DOHH2 (cell line): ENCODE results near the gene TRIM9.

Experiments
- EZH2phosphoT487 ChIP-seq: fragments of 200-600 bp; sonication (generic); IDR thresholded peaks from 2 replicates; pipeline ENCODE4 v1.6.1; 2017; ENCODE audit warnings: borderline replicate concordance, mild to moderate bottlenecking, antibody characterized with exemption, low read length, moderate library complexity, mixed read lengths
- TF ChIP-seq, protein P1 (sequence below): fragments of 200-600 bp; sonication (generic); IDR thresholded peaks from one replicate; pipeline ENCODE4 v1.5.1; 2014; ENCODE audit warnings: antibody characterized with exemption, mild to moderate bottlenecking, low read depth, low read length; ENCODE audit not compliant: poor library complexity, severe bottlenecking

DNA sequence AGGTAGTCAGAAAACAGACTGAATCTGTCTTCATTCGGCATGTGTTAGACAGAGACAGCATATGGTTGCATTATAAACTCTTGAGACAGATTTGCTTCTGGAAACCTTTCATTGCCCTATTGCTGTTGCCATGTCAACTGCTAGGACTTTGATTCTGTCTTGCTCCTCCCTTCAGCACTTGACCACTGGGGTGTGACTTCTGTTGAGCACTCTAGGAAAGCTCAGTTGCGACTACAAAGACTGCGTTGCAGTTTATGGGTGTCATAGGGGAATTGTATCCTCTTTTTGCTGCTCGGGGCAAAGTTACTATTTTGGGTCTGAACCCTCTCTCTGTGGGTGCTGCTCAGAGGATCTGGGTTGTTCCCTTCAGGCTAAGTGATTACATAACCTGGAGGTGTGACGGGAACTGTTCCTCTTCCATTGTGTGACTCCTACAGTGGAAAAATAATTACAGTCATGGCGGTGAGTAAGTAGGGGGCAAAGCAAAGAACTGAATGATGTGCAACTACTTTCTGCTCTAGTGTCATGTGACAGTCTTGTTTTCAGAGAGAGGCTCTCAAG is 44.3 kb upstream of the TRIM9 start:
- TF ChIP-seq, protein P1, sequence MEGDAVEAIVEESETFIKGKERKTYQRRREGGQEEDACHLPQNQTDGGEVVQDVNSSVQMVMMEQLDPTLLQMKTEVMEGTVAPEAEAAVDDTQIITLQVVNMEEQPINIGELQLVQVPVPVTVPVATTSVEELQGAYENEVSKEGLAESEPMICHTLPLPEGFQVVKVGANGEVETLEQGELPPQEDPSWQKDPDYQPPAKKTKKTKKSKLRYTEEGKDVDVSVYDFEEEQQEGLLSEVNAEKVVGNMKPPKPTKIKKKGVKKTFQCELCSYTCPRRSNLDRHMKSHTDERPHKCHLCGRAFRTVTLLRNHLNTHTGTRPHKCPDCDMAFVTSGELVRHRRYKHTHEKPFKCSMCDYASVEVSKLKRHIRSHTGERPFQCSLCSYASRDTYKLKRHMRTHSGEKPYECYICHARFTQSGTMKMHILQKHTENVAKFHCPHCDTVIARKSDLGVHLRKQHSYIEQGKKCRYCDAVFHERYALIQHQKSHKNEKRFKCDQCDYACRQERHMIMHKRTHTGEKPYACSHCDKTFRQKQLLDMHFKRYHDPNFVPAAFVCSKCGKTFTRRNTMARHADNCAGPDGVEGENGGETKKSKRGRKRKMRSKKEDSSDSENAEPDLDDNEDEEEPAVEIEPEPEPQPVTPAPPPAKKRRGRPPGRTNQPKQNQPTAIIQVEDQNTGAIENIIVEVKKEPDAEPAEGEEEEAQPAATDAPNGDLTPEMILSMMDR: no peak
- no peak for TF ChIP-seq EZH2phosphoT487
